ENCODE results near the gene SDK1.

GRCh38 chr7:4020086-4020485 lies 719.0 kb downstream of the SDK1 start:
- no peak for TF ChIP-seq CBFB (CRISPR knock-in tag; IDR thresholded peaks at IDR 0.05; ENCODE audit: low read depth)
- TF ChIP-seq CTCF (IDR thresholded peaks at IDR 0.05), result no peak
- TF ChIP-seq, protein P1, sequence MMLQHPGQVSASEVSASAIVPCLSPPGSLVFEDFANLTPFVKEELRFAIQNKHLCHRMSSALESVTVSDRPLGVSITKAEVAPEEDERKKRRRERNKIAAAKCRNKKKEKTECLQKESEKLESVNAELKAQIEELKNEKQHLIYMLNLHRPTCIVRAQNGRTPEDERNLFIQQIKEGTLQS (CRISPR knock-in tag; conservative IDR thresholded peaks at IDR 0.05), result no peak
- no peak for TF ChIP-seq MLX (CRISPR knock-in tag; IDR thresholded peaks at IDR 0.05)
- TF ChIP-seq RELA (CRISPR knock-in tag; IDR thresholded peaks at IDR 0.05; ENCODE audit: borderline replicate concordance), result no peak
- TF ChIP-seq FOXK1 (CRISPR knock-in tag; IDR thresholded peaks at IDR 0.05), result no peak
- no peak for TF ChIP-seq ZNF317 (CRISPR knock-in tag; IDR thresholded peaks at IDR 0.05; ENCODE audit: borderline replicate concordance, low read depth)
- TF ChIP-seq TCF7 (CRISPR knock-in tag; IDR thresholded peaks at IDR 0.05; ENCODE audit: low read depth), result no peak
- no peak for TF ChIP-seq ZNF281 (CRISPR knock-in tag; IDR thresholded peaks at IDR 0.05)
- no peak for TF ChIP-seq IRF1 (CRISPR knock-in tag; IDR thresholded peaks at IDR 0.05)
- no peak for TF ChIP-seq CREM (CRISPR knock-in tag; IDR thresholded peaks at IDR 0.05)

Measured in WTC11 (cell line).